ENCODE measurements around the gene CHST10.

- TF ChIP-seq POLR2A (IDR thresholded peaks at IDR 0.05; ENCODE audit: extremely low read depth, insufficient read length) (no peak), CTCF (IDR thresholded peaks at IDR 0.05; ENCODE audit: low read depth, low read length) (no peak), MYC (IDR thresholded peaks at IDR 0.05; ENCODE audit: low read depth, low read length) (no peak), MAX (IDR thresholded peaks at IDR 0.05; ENCODE audit: low read depth, low read length) (no peak)
Measured at GRCh38 chr2:100344433-100344832, 73.0 kb downstream of the CHST10 start.

Data from NB4 (cell line).